Nephron (organoid): Measurements from ENCODE around the gene AANAT.

ENCODE experiments used
- H3K27ac Mint-ChIP-seq, 3 experiments: 2 replicates each; pipeline ENCODE4 v1.8.0; 2020; ENCODE audit warnings: mixed read lengths in 3 of 3, mild to moderate bottlenecking in 2 of 3, moderate library complexity in 1 of 3
- H3K27me3 Mint-ChIP-seq: 2 replicates; pipeline ENCODE4 v1.8.0; 2021; ENCODE audit warnings: low read depth, mild to moderate bottlenecking, moderate library complexity, mixed read lengths
- H3K36me3 Mint-ChIP-seq: 2 replicates; pipeline ENCODE4 v1.8.0; 2020; ENCODE audit warnings: low read depth, mixed read lengths
- H3K4me1 Mint-ChIP-seq: 2 replicates; pipeline ENCODE4 v1.8.0; 2020; ENCODE audit warnings: mixed read lengths
- H3K4me3 Mint-ChIP-seq, 3 experiments: 2 replicates each; pipeline ENCODE4 v1.8.0; 2020; ENCODE audit warnings: mild to moderate bottlenecking in 3 of 3, mixed read lengths in 3 of 3, moderate library complexity in 2 of 3
- H3K9me3 Mint-ChIP-seq: 2 replicates; pipeline ENCODE4 v1.8.0; 2020; ENCODE audit warnings: mixed read lengths
- CTCF ChIP-seq, 3 experiments: fragments of 200-600 bp; sonication (generic); IDR thresholded peaks; one replicate each; pipeline ENCODE4 v1.5.0; 2021; ENCODE audit warnings: antibody characterized with exemption in 3 of 3; ENCODE audit not compliant: unreplicated experiment in 3 of 3

AANAT gene

GRCh38 chr17:76519048-76519966 is 51.9 kb downstream of the AANAT start:
- no peaks in the 10 kb centered on the region for H3K9me3 Mint-ChIP-seq
- TF ChIP-seq CTCF (IDR thresholded peaks at IDR 0.05; ENCODE audit: unreplicated experiment in 3 of 3) = no peak
- H3K27ac Mint-ChIP-seq = peak overlapping the region; percentile 77 to 96 (median 84)
- no peaks in the 10 kb centered on the region for H3K36me3 Mint-ChIP-seq
- peaks cover 21% of the 10 kb centered on the region for H3K27me3 Mint-ChIP-seq
- peak overlapping the region in 2 of 3 experiments; percentile 22 to 30 for H3K4me3 Mint-ChIP-seq
- peaks cover 47% of the 10 kb centered on the region for H3K4me1 Mint-ChIP-seq
